H9 (cell line): Measurements from ENCODE around the gene PLEKHG5. TPM values are rescaled to one million over a fixed set of nuclear protein-coding genes. Genes with fewer than 3 reads are reported as not detected.

ENCODE experiments used
- DNase-seq: peaks from one replicate; pipeline ENCODE4 v3.0.0-alpha.2; 2017
- H2AFZ ChIP-seq: one replicate; pipeline ENCODE4 v1.6.1; 2013; ENCODE audit warnings: mild to moderate bottlenecking, low read length, control low read depth, moderate library complexity
- H2AK5ac ChIP-seq: 2 replicates; pipeline ENCODE4 v1.6.1; 2013; ENCODE audit warnings: low read length, control low read depth, mixed read lengths; ENCODE audit not compliant: insufficient read length
- H2BK120ac ChIP-seq: one replicate; pipeline ENCODE4 v1.6.1; 2013; ENCODE audit warnings: low read depth, mild to moderate bottlenecking, low read length, control low read depth, inconsistent platforms; ENCODE audit not compliant: poor library complexity, severe bottlenecking
- H2BK12ac ChIP-seq: 2 replicates; pipeline ENCODE4 v1.6.1; 2013; ENCODE audit warnings: low read length, control low read depth, mixed read lengths, low read depth; ENCODE audit not compliant: insufficient read length
- H2BK15ac ChIP-seq: 2 replicates; pipeline ENCODE4 v1.6.1; 2013; ENCODE audit warnings: low read depth, low read length, control low read depth
- H2BK20ac ChIP-seq: one replicate; pipeline ENCODE4 v1.6.1; 2013; ENCODE audit warnings: low read depth, mild to moderate bottlenecking, low read length, control low read depth, inconsistent platforms; ENCODE audit not compliant: poor library complexity, severe bottlenecking
- H2BK5ac ChIP-seq: 2 replicates; pipeline ENCODE4 v1.6.1; 2013; ENCODE audit warnings: low read length, control low read depth, mixed read lengths; ENCODE audit not compliant: insufficient read length
- H3K14ac ChIP-seq: 2 replicates; pipeline ENCODE4 v1.6.1; 2013; ENCODE audit warnings: low read length, control low read depth; ENCODE audit not compliant: insufficient read depth
- H3K18ac ChIP-seq: 2 replicates; pipeline ENCODE4 v1.6.1; 2013; ENCODE audit warnings: low read depth, mild to moderate bottlenecking, mixed read lengths, low read length, control low read depth; ENCODE audit not compliant: insufficient read length
- H3K23ac ChIP-seq: 2 replicates; pipeline ENCODE4 v1.6.1; 2013; ENCODE audit warnings: low read length, control low read depth, mixed read lengths, low read depth; ENCODE audit not compliant: insufficient read length
- H3K23me2 ChIP-seq: 2 replicates; pipeline ENCODE4 v1.6.1; 2013; ENCODE audit warnings: low read depth, mild to moderate bottlenecking, mixed read lengths, low read length, control low read depth; ENCODE audit not compliant: insufficient read length, poor library complexity, severe bottlenecking
- H3K27ac ChIP-seq: 2 replicates; pipeline ENCODE4 v1.5.1; 2013; ENCODE audit warnings: low read length, control low read depth, mixed read lengths, low read depth; ENCODE audit not compliant: insufficient read length
- H3K27me3 ChIP-seq: 2 replicates; pipeline ENCODE4 v1.6.1; 2013; ENCODE audit warnings: low read length, control low read depth, inconsistent platforms; ENCODE audit not compliant: insufficient read depth
- H3K4ac ChIP-seq: 2 replicates; pipeline ENCODE4 v1.6.1; 2013; ENCODE audit warnings: low read depth, mild to moderate bottlenecking, control low read depth, inconsistent platforms, low read length, moderate library complexity
- H3K4me1 ChIP-seq: 2 replicates; pipeline ENCODE4 v1.6.1; 2013; ENCODE audit warnings: low read length, control low read depth, inconsistent platforms; ENCODE audit not compliant: insufficient read depth
- H3K4me2 ChIP-seq: 2 replicates; pipeline ENCODE4 v1.6.1; 2013; ENCODE audit warnings: low read length, control low read depth, mixed read lengths; ENCODE audit not compliant: insufficient read length, insufficient read depth
- H3K56ac ChIP-seq: 2 replicates; pipeline ENCODE4 v1.6.1; 2013; ENCODE audit warnings: low read depth, mild to moderate bottlenecking, mixed read lengths, low read length, control low read depth; ENCODE audit not compliant: insufficient read length
- H3K79me1 ChIP-seq: 2 replicates; pipeline ENCODE4 v1.6.1; 2013; ENCODE audit warnings: low read depth, mild to moderate bottlenecking, moderate library complexity, low read length, control low read depth, inconsistent platforms; ENCODE audit not compliant: insufficient read depth, poor library complexity, severe bottlenecking
- H3K79me2 ChIP-seq: 2 replicates; pipeline ENCODE4 v1.6.1; 2013; ENCODE audit warnings: low read length, control low read depth, inconsistent platforms; ENCODE audit not compliant: insufficient read depth
- H3K9ac ChIP-seq: 2 replicates; pipeline ENCODE4 v1.6.1; 2013; ENCODE audit warnings: low read length, control low read depth, mixed read lengths; ENCODE audit not compliant: insufficient read length; ENCODE audit errors: extremely low read depth
- H3K9me3 ChIP-seq: one replicate; pipeline ENCODE4 v1.6.1; 2013; ENCODE audit warnings: low read depth, low read length, inconsistent platforms; ENCODE audit not compliant: control insufficient read depth
- H3T11ph ChIP-seq: one replicate; pipeline ENCODE4 v1.6.1; 2013; ENCODE audit warnings: mild to moderate bottlenecking, low read length, control low read depth, inconsistent platforms
- H4K20me1 ChIP-seq: one replicate; pipeline ENCODE4 v1.6.1; 2013; ENCODE audit not compliant: control insufficient read depth, insufficient read length, insufficient read depth
- H4K5ac ChIP-seq: 2 replicates; pipeline ENCODE4 v1.6.1; 2013; ENCODE audit warnings: low read depth, mild to moderate bottlenecking, mixed read lengths, low read length, control low read depth; ENCODE audit not compliant: insufficient read length
- H4K8ac ChIP-seq: replicated peaks from 2 replicates; pipeline ENCODE4 v1.6.1; 2013; ENCODE audit warnings: low read length, control low read depth, mixed read lengths, low read depth; ENCODE audit not compliant: insufficient read length
- H4K91ac ChIP-seq: 2 replicates; pipeline ENCODE4 v1.6.1; 2013; ENCODE audit warnings: low read depth, mild to moderate bottlenecking, moderate library complexity, mixed read lengths, low read length, control low read depth; ENCODE audit not compliant: insufficient read length
- H3K27ac Mint-ChIP-seq, 3 experiments: 2 replicates in 2 of 3; 3 replicates in 1 of 3; pipeline ENCODE4 v1.8.0; 2020 to 2021; ENCODE audit warnings: mixed read lengths in 3 of 3, mild to moderate bottlenecking in 1 of 3, moderate library complexity in 1 of 3
- H3K27me3 Mint-ChIP-seq: 2 replicates; pipeline ENCODE4 v1.8.0; 2021; ENCODE audit warnings: low read depth, mild to moderate bottlenecking, moderate library complexity, mixed read lengths
- H3K36me3 Mint-ChIP-seq, 3 experiments: 2 replicates in 2 of 3; 3 replicates in 1 of 3; pipeline ENCODE4 v1.8.0; 2020 to 2021; ENCODE audit warnings: low read depth in 3 of 3, mixed read lengths in 3 of 3; ENCODE audit not compliant: insufficient read depth in 1 of 3
- H3K4me1 Mint-ChIP-seq, 2 experiments: 2 replicates each; pipeline ENCODE4 v1.8.0; 2020; ENCODE audit warnings: mixed read lengths in 2 of 2
- H3K4me3 Mint-ChIP-seq, 2 experiments: 2 replicates in 1 of 2; 3 replicates in 1 of 2; pipeline ENCODE4 v1.8.0; 2020 to 2021; ENCODE audit warnings: mild to moderate bottlenecking in 2 of 2, mixed read lengths in 2 of 2, moderate library complexity in 1 of 2
- H3K9me3 Mint-ChIP-seq, 2 experiments: 2 replicates in 1 of 2; 3 replicates in 1 of 2; pipeline ENCODE4 v1.8.0; 2020; ENCODE audit warnings: mild to moderate bottlenecking in 2 of 2, mixed read lengths in 2 of 2, moderate library complexity in 1 of 2
- WGBS: extraction: QIAGEN DNeasy Blood & Tissue Kit; methylation state at CpG from one replicate; pipeline ENCODE4 v1.1.7; 2013; ENCODE audit warnings: missing lambda C conversion rate, low lambda C conversion rate, mixed read lengths; ENCODE audit not compliant: insufficient read length; ENCODE audit errors: extremely low coverage; 5-methylcytosine and 5-hydroxymethylcytosine counted together
- total RNA-seq: library from RNA; stranded (reverse); gene quantifications from 2 replicates; pipeline ENCODE4 v1.2.1, GENCODE V29; 2021
- TF ChIP-seq, protein P1 (sequence below): fragments of 200-600 bp; sonication (generic); conservative IDR thresholded peaks from 3 replicates; pipeline ENCODE4 v1.8.0; 2021; ENCODE audit warnings: antibody characterized with exemption, mild to moderate bottlenecking

The PLEKHG5 gene
- total RNA-seq, 1 experiment from 2014 or later, result 22.3 TPM

DNA sequence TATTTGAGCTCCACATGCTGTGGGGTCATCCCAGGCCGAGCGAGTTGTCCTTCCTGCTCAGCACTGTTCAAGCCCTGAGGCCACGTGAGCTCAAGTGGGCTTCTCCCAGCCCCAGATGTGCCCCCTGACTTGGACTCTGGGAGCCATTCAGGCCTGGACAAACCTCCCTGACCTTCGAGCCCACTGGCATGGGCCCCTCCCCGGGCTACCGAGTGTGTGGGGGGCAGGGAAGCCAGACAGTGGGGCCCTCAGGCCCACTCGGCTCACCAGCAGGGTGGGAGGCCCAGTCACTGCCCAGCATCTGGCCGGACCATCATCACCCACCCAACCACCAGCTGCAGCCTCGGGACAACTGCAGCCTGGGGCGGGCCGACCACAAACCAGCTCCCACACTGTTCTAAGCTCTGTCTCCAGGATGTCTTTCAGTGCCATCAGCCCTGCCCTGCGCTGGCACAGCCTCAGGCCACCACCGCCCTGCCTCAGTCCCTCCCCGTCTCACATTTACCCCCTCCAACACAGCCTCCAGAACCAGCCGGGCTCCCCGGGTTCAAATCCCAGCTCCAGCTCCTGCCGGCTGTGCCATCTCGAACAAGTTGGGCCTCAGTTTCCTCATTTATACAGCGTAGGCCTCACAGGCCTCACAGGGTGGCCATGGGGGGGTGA lies 20.9 kb upstream of the PLEKHG5 start:
- Histone ChIP-seq H3K79me2 (no peaks in the 10 kb centered on the region), H2AK5ac (no peak overlapping the region), H3K4ac (no peak overlapping the region), H2BK120ac (no peak overlapping the region), H4K5ac (no peak overlapping the region), H4K91ac (no peak overlapping the region), H3K4me1 (no peaks in the 10 kb centered on the region), H3K18ac (no peak overlapping the region), H3K14ac (peak overlapping the region; percentile 8; the same call in 1 of the 2 replicates), H3T11ph (no peak overlapping the region), H3K9ac (no peak overlapping the region), H2AFZ (no peak overlapping the region), H2BK12ac (no peak overlapping the region), H4K8ac (no peak overlapping the region), H3K23ac (no peak overlapping the region), H3K23me2 (no peaks in the 10 kb centered on the region), H2BK15ac (no peak overlapping the region), H3K79me1 (no peaks in the 10 kb centered on the region), H2BK5ac (no peak overlapping the region), H3K9me3 (no peaks in the 10 kb centered on the region), H2BK20ac (no peak overlapping the region), H3K4me2 (no peak overlapping the region), H3K27ac (no peak overlapping the region), H4K20me1 (no peaks in the 10 kb centered on the region), H3K56ac (no peak overlapping the region), H3K27me3 (no peaks in the 10 kb centered on the region)
- Mint-ChIP-seq H3K27ac (no peak overlapping the region), H3K9me3 (no peaks in the 10 kb centered on the region), H3K4me3 (no peak overlapping the region), H3K36me3 (no peaks in the 10 kb centered on the region), H3K27me3 (no peaks in the 10 kb centered on the region), H3K4me1 (no peaks in the 10 kb centered on the region)
- DNase-seq, result no peak
- TF ChIP-seq, protein P1, sequence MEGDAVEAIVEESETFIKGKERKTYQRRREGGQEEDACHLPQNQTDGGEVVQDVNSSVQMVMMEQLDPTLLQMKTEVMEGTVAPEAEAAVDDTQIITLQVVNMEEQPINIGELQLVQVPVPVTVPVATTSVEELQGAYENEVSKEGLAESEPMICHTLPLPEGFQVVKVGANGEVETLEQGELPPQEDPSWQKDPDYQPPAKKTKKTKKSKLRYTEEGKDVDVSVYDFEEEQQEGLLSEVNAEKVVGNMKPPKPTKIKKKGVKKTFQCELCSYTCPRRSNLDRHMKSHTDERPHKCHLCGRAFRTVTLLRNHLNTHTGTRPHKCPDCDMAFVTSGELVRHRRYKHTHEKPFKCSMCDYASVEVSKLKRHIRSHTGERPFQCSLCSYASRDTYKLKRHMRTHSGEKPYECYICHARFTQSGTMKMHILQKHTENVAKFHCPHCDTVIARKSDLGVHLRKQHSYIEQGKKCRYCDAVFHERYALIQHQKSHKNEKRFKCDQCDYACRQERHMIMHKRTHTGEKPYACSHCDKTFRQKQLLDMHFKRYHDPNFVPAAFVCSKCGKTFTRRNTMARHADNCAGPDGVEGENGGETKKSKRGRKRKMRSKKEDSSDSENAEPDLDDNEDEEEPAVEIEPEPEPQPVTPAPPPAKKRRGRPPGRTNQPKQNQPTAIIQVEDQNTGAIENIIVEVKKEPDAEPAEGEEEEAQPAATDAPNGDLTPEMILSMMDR, result no peak
- no CpG with 5 or more reads among the region's 19 CpGs for WGBS
